HEK293 (cell line): ENCODE data around the gene LRCH2.
A peak's percentile ranks its signal among the peaks of the same experiment; 100 is the strongest.

Experiments used
- CTCF ChIA-PET: fragments of 350-600 bp; formaldehyde crosslinking; extraction: SDS; loops from one replicate; lab custom pipeline; 2021; ENCODE audit warnings: antibody characterized with exemption; lab: Yijun Ruan, JAX
- POLR2A ChIA-PET: fragments of 300-600 bp; formaldehyde crosslinking; extraction: SDS; loops from one replicate; lab custom pipeline; 2020; ENCODE audit warnings: antibody characterized with exemption, inconsistent platforms; lab: Yijun Ruan, JAX
- H3K27ac ChIP-seq: fragments of 200-500 bp; sonication (Bioruptor generic); 2 replicates; pipeline ENCODE4 v1.5.1; 2014; ENCODE audit warnings: low read depth, low read length, control low read depth, inconsistent platforms; ENCODE audit errors: extremely low read depth
- H3K36me3 ChIP-seq, 2 experiments: fragments of 200-500 bp in 1 of 2; sonication (Bioruptor generic) in 1 of 2; 1 replicate in 1 of 2; 2 replicates in 1 of 2; pipeline ENCODE4 v1.5.1; 2014 to 2017; ENCODE audit warnings: inconsistent platforms in 2 of 2, low read length in 2 of 2; ENCODE audit not compliant: control insufficient read depth in 2 of 2, insufficient read depth in 1 of 2
- H3K4me1 ChIP-seq: fragments of 200-500 bp; sonication (Bioruptor generic); 2 replicates; pipeline ENCODE4 v1.5.1; 2014; ENCODE audit warnings: mild to moderate bottlenecking, low read length, inconsistent platforms; ENCODE audit not compliant: control insufficient read depth, insufficient read depth
- H3K4me3 ChIP-seq: 2 replicates; pipeline ENCODE4 v1.5.1; 2011; ENCODE audit warnings: low read depth, mild to moderate bottlenecking, control low read depth, low read length, moderate library complexity
- H3K9me3 ChIP-seq: fragments of 200-500 bp; sonication (Bioruptor generic); 2 replicates; pipeline ENCODE4 v1.5.1; 2014; ENCODE audit warnings: low read depth, low read length, inconsistent platforms; ENCODE audit not compliant: control insufficient read depth, insufficient read depth
- BCL11B ChIP-seq: fragments of 450-650 bp; formaldehyde crosslinking; IDR thresholded peaks from 2 replicates; pipeline ENCODE4 v1.5.1; 2016; ENCODE audit warnings: low read depth, missing biosample characterization, missing genetic modification characterization
- ELK4 ChIP-seq: IDR thresholded peaks from 2 replicates; pipeline ENCODE4 v1.6.1; 2011; ENCODE audit warnings: mild to moderate bottlenecking, low read depth, low read length, borderline replicate concordance
- INSM2 ChIP-seq: fragments of 450-650 bp; formaldehyde crosslinking; IDR thresholded peaks from 2 replicates; pipeline ENCODE4 v1.5.1; 2016; ENCODE audit warnings: missing biosample characterization, missing genetic modification characterization
- PRDM10 ChIP-seq: fragments of 450-650 bp; formaldehyde crosslinking; IDR thresholded peaks from 2 replicates; pipeline ENCODE4 v1.5.1; 2016; ENCODE audit warnings: missing biosample characterization, missing genetic modification characterization
- ZBTB26 ChIP-seq: fragments of 450-650 bp; formaldehyde crosslinking; optimal IDR thresholded peaks from 2 replicates; pipeline ENCODE3; 2016; ENCODE audit warnings: missing biosample characterization, mild to moderate bottlenecking, missing genetic modification characterization
- ZEB2 ChIP-seq: fragments of 450-650 bp; formaldehyde crosslinking; IDR thresholded peaks from 2 replicates; pipeline ENCODE4 v1.5.1; 2016; ENCODE audit warnings: missing biosample characterization, missing genetic modification characterization
- ZFP3 ChIP-seq: fragments of 450-650 bp; formaldehyde crosslinking; IDR thresholded peaks from 2 replicates; pipeline ENCODE4 v1.5.1; 2016; ENCODE audit warnings: low read depth, missing biosample characterization, missing genetic modification characterization
- ZNF202 ChIP-seq: fragments of 450-650 bp; formaldehyde crosslinking; IDR thresholded peaks from 2 replicates; pipeline ENCODE4 v1.5.1; 2016; ENCODE audit warnings: missing biosample characterization, missing genetic modification characterization, borderline replicate concordance
- ZNF248 ChIP-seq: fragments of 450-650 bp; formaldehyde crosslinking; IDR thresholded peaks from 2 replicates; pipeline ENCODE4 v1.5.1; 2017; ENCODE audit warnings: missing biosample characterization, missing genetic modification characterization
- ZNF341 ChIP-seq: fragments of 450-650 bp; formaldehyde crosslinking; IDR thresholded peaks from 2 replicates; pipeline ENCODE4; 2016; ENCODE audit warnings: low read depth, missing biosample characterization, missing genetic modification characterization
- ZNF37A ChIP-seq: fragments of 450-650 bp; IDR thresholded peaks from 2 replicates; pipeline ENCODE4 v1.5.1; 2018; ENCODE audit warnings: missing biosample characterization, missing genetic modification characterization
- ZNF404 ChIP-seq: fragments of 450-650 bp; formaldehyde crosslinking; IDR thresholded peaks from 2 replicates; pipeline ENCODE4 v1.5.1; 2017; ENCODE audit warnings: missing biosample characterization, missing genetic modification characterization
- ZNF433 ChIP-seq: fragments of 450-650 bp; formaldehyde crosslinking; IDR thresholded peaks from 2 replicates; pipeline ENCODE4 v1.5.1; 2016; ENCODE audit warnings: missing biosample characterization, missing genetic modification characterization, low read depth
- ZNF560 ChIP-seq: fragments of 450-650 bp; formaldehyde crosslinking; IDR thresholded peaks from 2 replicates; pipeline ENCODE4 v1.5.1; 2017; ENCODE audit warnings: missing biosample characterization, missing genetic modification characterization, borderline replicate concordance
- ZNF623 ChIP-seq: fragments of 450-650 bp; formaldehyde crosslinking; IDR thresholded peaks from 2 replicates; pipeline ENCODE4 v1.5.1; 2016; ENCODE audit warnings: missing biosample characterization, missing genetic modification characterization
- ZNF670 ChIP-seq: fragments of 450-650 bp; formaldehyde crosslinking; IDR thresholded peaks from 2 replicates; pipeline ENCODE4 v1.5.1; 2016; ENCODE audit warnings: missing biosample characterization, missing genetic modification characterization, low read depth
- ZNF692 ChIP-seq: fragments of 450-650 bp; formaldehyde crosslinking; IDR thresholded peaks from 2 replicates; pipeline ENCODE4 v1.5.1; 2016; ENCODE audit warnings: missing biosample characterization, missing genetic modification characterization
- ZNF704 ChIP-seq: fragments of 450-650 bp; formaldehyde crosslinking; IDR thresholded peaks from 2 replicates; pipeline ENCODE4 v1.5.1; 2016; ENCODE audit warnings: missing biosample characterization, missing genetic modification characterization
- ZNF707 ChIP-seq: fragments of 450-650 bp; formaldehyde crosslinking; IDR thresholded peaks from 2 replicates; pipeline ENCODE4 v1.5.1; 2016; ENCODE audit warnings: missing biosample characterization, missing genetic modification characterization
- ZNF768 ChIP-seq: fragments of 450-650 bp; formaldehyde crosslinking; IDR thresholded peaks from 2 replicates; pipeline ENCODE4 v1.5.1; 2018; ENCODE audit warnings: missing biosample characterization, mild to moderate bottlenecking, missing genetic modification characterization
- ZNF785 ChIP-seq: fragments of 450-650 bp; formaldehyde crosslinking; IDR thresholded peaks from 2 replicates; pipeline ENCODE4 v1.5.1; 2016; ENCODE audit warnings: missing biosample characterization, missing genetic modification characterization

LRCH2 gene

GRCh38 chrX:115237056-115237455 lies 3.2 kb upstream of the LRCH2 start:
- POLR2A ChIA-PET, result no interaction called here

GRCh38 chrX:115236560-115236959 lies 2.7 kb upstream of the LRCH2 start:
- Histone ChIP-seq H3K9me3 (no peaks in the 10 kb centered on the region), H3K27ac (no peak overlapping the region), H3K4me3 (no peak overlapping the region), H3K36me3 (no peaks in the 10 kb centered on the region), H3K4me1 (peaks cover 6% of the 10 kb centered on the region; the same call in 1 of the 2 replicates)
- POLR2A ChIA-PET, result no interaction called here
- TF ChIP-seq ZNF433, result no peak
- no peak for TF ChIP-seq ZNF768 (tag by site-specific recombination)
- TF ChIP-seq ZNF670 (tag by site-specific recombination), result no peak
- TF ChIP-seq ZNF560 (tag by site-specific recombination), result no peak
- CTCF ChIA-PET, result interaction anchor here (1.5 kb wide), 1 partner anchor 33 kb away, joined by 6 read pairs; no protein-coding TSS in a partner anchor

More at GRCh38 chrX:115237056-115237455, 3.2 kb upstream of the LRCH2 start:
- Histone ChIP-seq H3K9me3 (no peaks in the 10 kb centered on the region), H3K27ac (no peak overlapping the region), H3K4me1 (peaks cover 3% of the 10 kb centered on the region; the same call in 1 of the 2 replicates), H3K4me3 (no peak overlapping the region), H3K36me3 (no peaks in the 10 kb centered on the region)
- 0 out of 2 replicates have a peak, but pooled peaks have one; percentile 15 for TF ChIP-seq PRDM10 (tag by site-specific recombination)
- TF ChIP-seq ZNF692, result no peak
- CTCF ChIA-PET, result interaction anchor here (0.6 to 1.5 kb wide), 4 partner anchors 32 to 455 kb away, joined by 3 to 6 read pairs (median 4); no protein-coding TSS in a partner anchor

- no peaks in the 10 kb centered on the region for H3K9me3 ChIP-seq
- H3K4me3 ChIP-seq, result peak overlapping the region; percentile 54
- peak overlapping the region; percentile 44 for H3K27ac ChIP-seq
- no peaks in the 10 kb centered on the region for H3K36me3 ChIP-seq
- H3K4me1 ChIP-seq, result peaks cover 22% of the 10 kb centered on the region; the same call in 1 of the 2 replicates
- ChIA-PET POLR2A (interaction anchor here (0.7 kb wide), 1 partner anchor 25 kb away, joined by 4 read pairs; no protein-coding TSS in a partner anchor), CTCF (no interaction called here)
- no peak for TF ChIP-seq INSM2 (tag by site-specific recombination)
- TF ChIP-seq ZBTB26 (tag by site-specific recombination), result no peak
- no peak for TF ChIP-seq ZNF341 (tag by site-specific recombination)
- no peak for TF ChIP-seq ZNF768 (tag by site-specific recombination)
- no peak for TF ChIP-seq ZEB2 (tag by site-specific recombination)
- TF ChIP-seq ZNF785 (tag by site-specific recombination), result no peak
- no peak for TF ChIP-seq ZNF248 (tag by site-specific recombination)
- no peak for TF ChIP-seq ZNF707
- no peak for TF ChIP-seq BCL11B
- no peak for TF ChIP-seq ZFP3 (tag by site-specific recombination)
- TF ChIP-seq ZNF704 (tag by site-specific recombination), result no peak
- no peak for TF ChIP-seq ZNF202 (tag by site-specific recombination)
- TF ChIP-seq ZNF37A (tag by site-specific recombination), result no peak
- TF ChIP-seq ELK4, result no peak
- no peak for TF ChIP-seq ZNF404 (tag by site-specific recombination)
- no peak for TF ChIP-seq ZNF623 (tag by site-specific recombination)
Observed at GRCh38 chrX:115234461-115234860, 565 bp upstream of the LRCH2 start.
